Measurements from ENCODE around the gene FAM47E. TPM values are rescaled to one million over a fixed set of nuclear protein-coding genes. Genes with fewer than 3 reads are reported as not detected.

FAM47E gene
- 1 to 10 TPM; 1.0 to 2.2 TPM for total RNA-seq

DNA sequence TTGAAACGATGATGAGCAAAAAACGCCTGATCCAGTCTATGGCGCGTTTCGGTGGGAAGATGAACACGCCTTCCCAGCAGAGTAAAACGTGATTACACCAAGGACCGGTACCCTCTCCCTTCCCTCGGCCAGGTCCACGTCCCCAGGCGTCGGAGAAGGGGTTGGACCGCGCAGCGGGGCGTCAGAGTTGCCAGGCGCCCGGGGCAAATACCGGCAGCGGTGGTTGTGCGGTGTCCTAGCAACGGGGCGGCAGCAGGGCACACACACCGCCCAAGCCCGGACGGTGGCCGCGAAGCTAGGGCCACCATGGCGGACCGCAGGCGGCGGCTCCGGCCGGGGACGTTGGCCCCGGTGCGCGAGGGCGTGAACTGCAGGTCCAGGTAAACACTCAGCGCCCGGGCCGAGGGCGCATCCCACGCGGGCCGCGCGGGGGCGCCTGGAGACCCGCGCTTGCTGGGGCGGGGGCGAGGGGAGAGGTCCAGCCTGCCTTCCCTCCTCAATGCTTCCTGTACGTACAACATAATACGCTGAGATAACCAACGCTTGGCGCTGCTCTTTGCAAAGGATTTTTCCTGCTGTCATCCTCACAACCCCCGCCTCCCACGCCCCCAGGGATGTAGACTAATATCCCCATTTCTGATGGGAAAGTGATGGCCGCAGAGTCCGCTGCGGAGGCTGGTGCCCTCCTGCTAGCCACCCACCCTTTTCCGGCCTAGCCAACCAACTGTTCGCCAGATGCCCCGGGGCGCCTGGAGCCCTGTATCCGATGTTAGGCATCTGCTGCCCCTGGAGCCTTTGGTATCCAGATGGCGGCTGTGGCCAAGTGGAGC lies at the start of gene FAM47E:
FAM47E (plus strand) TSS at position 281 of the 830 bp plus-strand sequence; CDS start at position 307, 26 bp downstream.
- H3K9me3 ChIP-seq = no peaks in the 10 kb centered on the region
- H3K4me3 ChIP-seq = peak within 1 kb of the TSS; percentile 57 to 59
- peak; percentile 67 for DNase-seq (ENCODE audit: low spot score)
- no peaks in the 10 kb centered on the region for H3K27me3 ChIP-seq
- peak; percentile 20 to 66 for TF ChIP-seq CTCF (IDR thresholded peaks at IDR 0.05)
- H3K36me3 ChIP-seq = no peaks in the 10 kb centered on the region
- peaks cover 0 to 12% of the 10 kb centered on the region in 2 donors for H3K4me1 ChIP-seq
- peak within 1 kb of the TSS in 1 of 2 donors; percentile 30 for H3K27ac ChIP-seq

- no peak for TF ChIP-seq CTCF (IDR thresholded peaks at IDR 0.05)
Measured at GRCh38 chr4:76203541-76203940, 48.0 kb upstream of the FAM47E start.

GRCh38 chr4:76204936-76205335 lies 46.6 kb upstream of the FAM47E start:
- H3K36me3 ChIP-seq = no peaks in the 10 kb centered on the region
- no peak for DNase-seq (ENCODE audit: low spot score)
- no peak overlapping the region for H3K4me3 ChIP-seq
- H3K27ac ChIP-seq = peak overlapping the region in 1 of 2 donors; percentile 98
- peaks cover 0 to 84% of the 10 kb centered on the region in 2 donors for H3K4me1 ChIP-seq
- TF ChIP-seq CTCF (IDR thresholded peaks at IDR 0.05) = no peak
- H3K27me3 ChIP-seq = no peaks in the 10 kb centered on the region
- H3K9me3 ChIP-seq = no peaks in the 10 kb centered on the region

More at GRCh38 chr4:76203541-76203940, 48.0 kb upstream of the FAM47E start:
- no peaks in the 10 kb centered on the region for H3K9me3 ChIP-seq
- no peak for DNase-seq (ENCODE audit: low spot score)
- H3K36me3 ChIP-seq = no peaks in the 10 kb centered on the region
- H3K27ac ChIP-seq = peak overlapping the region in 1 of 2 donors; percentile 35
- H3K4me1 ChIP-seq = peaks cover 0 to 84% of the 10 kb centered on the region in 2 donors
- no peak overlapping the region for H3K4me3 ChIP-seq
- H3K27me3 ChIP-seq = no peaks in the 10 kb centered on the region

DNA sequence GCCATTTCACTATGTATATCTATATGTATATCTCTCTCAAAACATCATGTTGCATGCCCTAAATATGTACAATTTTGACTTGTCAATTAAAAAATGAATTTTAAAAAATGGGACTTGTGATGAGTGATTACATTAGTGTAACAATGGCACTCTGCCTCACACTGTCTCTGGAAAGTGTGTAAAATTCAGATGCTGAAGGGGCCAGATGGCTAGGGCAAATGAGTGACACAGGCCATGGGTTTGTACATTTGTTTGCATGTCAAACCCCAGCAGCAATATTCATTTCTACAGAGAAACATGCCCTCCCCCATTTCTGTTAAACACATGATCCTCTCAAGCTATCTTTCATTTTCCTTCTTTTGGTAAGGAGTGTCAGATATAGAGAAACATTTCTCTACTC lies 46.0 kb upstream of the FAM47E start:
- Histone ChIP-seq H3K4me1 (peaks cover 0 to 84% of the 10 kb centered on the region in 2 donors), H3K4me3 (no peak overlapping the region)

DNA sequence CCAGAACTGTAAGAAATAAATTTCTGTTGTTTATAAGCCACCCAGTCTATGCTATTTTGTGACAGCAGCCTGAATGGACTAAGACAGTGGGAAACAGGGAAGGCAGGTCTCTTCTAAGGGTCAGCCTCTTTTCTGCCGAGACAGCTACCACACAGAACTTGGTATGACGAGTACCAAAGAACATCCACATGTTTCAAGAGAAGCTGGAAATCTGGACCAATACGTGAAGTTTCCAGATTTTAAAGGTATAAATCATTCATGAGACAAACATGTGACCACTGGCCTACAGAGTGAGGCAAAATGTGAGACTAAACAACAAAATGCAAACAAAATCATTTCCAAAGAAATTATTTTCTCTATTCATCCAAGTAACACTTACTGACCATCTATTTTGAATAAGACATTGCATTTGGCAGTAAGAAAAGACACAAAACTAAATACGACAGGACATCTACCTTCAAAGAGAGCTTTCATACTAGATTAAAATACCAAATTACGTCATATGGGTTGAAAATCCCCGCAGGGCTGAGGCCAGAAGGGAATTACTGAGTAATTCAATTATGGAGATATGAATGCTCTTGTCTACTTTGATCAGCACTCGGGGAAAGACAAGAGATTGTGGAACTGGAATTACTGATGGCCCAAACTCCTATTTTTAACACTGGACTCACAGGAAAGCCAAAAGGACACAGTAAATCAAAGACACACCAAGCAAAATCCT lies 45.1 kb upstream of the FAM47E start:
- no peak overlapping the region for H3K4me3 ChIP-seq
- no peaks in the 10 kb centered on the region for H3K27me3 ChIP-seq
- peak overlapping the region; percentile 98 to 99 for H3K27ac ChIP-seq
- no peak for TF ChIP-seq CTCF (IDR thresholded peaks at IDR 0.05)
- no peaks in the 10 kb centered on the region for H3K9me3 ChIP-seq
- H3K4me1 ChIP-seq = peaks cover 0 to 84% of the 10 kb centered on the region in 2 donors
- no peaks in the 10 kb centered on the region for H3K36me3 ChIP-seq
- no peak for DNase-seq (ENCODE audit: low spot score)

More for the DNA sequence above, 46.0 kb upstream of the FAM47E start:
- no peak for DNase-seq (ENCODE audit: low spot score)
- TF ChIP-seq CTCF (IDR thresholded peaks at IDR 0.05) = no peak
- no peaks in the 10 kb centered on the region for H3K27me3 ChIP-seq
- no peaks in the 10 kb centered on the region for H3K36me3 ChIP-seq
- H3K9me3 ChIP-seq = no peaks in the 10 kb centered on the region
- H3K27ac ChIP-seq = peak overlapping the region; percentile 98 to 99

All from right atrium auricular region (tissue), 2 donors.